ENCODE measurements around the gene ZNF716. TPM values are rescaled to one million over a fixed set of nuclear protein-coding genes. Genes with fewer than 3 reads are reported as not detected.

The ZNF716 gene
- total RNA-seq, 1 experiment from 2014 or later = not detected

GRCh38 chr7:57412618-57413017 is 37.4 kb upstream of the ZNF716 start:
- Histone ChIP-seq H2AK5ac (ENCODE audit: insufficient read length, low read length) (no peak overlapping the region), H3K9me3 (ENCODE audit: control insufficient read depth, low read depth, low read length) (peaks cover 89% of the 10 kb centered on the region), H4K91ac (ENCODE audit: insufficient read length, low read depth, low read length) (no peak overlapping the region), H2BK120ac (ENCODE audit: low read depth, low read length, poor library complexity, severe bottlenecking) (no peak overlapping the region), H4K8ac (replicated peaks; ENCODE audit: insufficient read length, low read depth, low read length) (no peak overlapping the region), H3K79me1 (ENCODE audit: insufficient read depth, low read depth, low read length, poor library complexity, severe bottlenecking) (no peaks in the 10 kb centered on the region), H3K79me2 (ENCODE audit: insufficient read depth, low read length) (no peaks in the 10 kb centered on the region), H3K14ac (ENCODE audit: insufficient read depth, low read length) (no peak overlapping the region), H3K56ac (ENCODE audit: insufficient read length, low read depth, low read length) (no peak overlapping the region), H2BK15ac (ENCODE audit: low read depth, low read length) (no peak overlapping the region), H3T11ph (ENCODE audit: low read length) (no peak overlapping the region), H3K27me3 (ENCODE audit: insufficient read depth, low read length) (no peaks in the 10 kb centered on the region), H3K4me2 (ENCODE audit: insufficient read depth, insufficient read length, low read length) (no peak overlapping the region), H2BK20ac (ENCODE audit: low read depth, low read length, poor library complexity, severe bottlenecking) (no peak overlapping the region), H2BK5ac (ENCODE audit: insufficient read length, low read length) (no peak overlapping the region), H4K20me1 (ENCODE audit: control insufficient read depth, insufficient read depth, insufficient read length) (no peaks in the 10 kb centered on the region), H3K27ac (ENCODE audit: insufficient read length, low read depth, low read length) (no peak overlapping the region), H3K4ac (ENCODE audit: low read depth, low read length) (no peak overlapping the region), H3K23ac (ENCODE audit: insufficient read length, low read depth, low read length) (no peak overlapping the region), H3K4me1 (ENCODE audit: insufficient read depth, low read length) (no peaks in the 10 kb centered on the region), H3K18ac (ENCODE audit: insufficient read length, low read depth, low read length) (no peak overlapping the region), H2AFZ (ENCODE audit: low read length) (no peak overlapping the region), H4K5ac (ENCODE audit: insufficient read length, low read depth, low read length) (no peak overlapping the region), H2BK12ac (ENCODE audit: insufficient read length, low read depth, low read length) (no peak overlapping the region), H3K23me2 (ENCODE audit: insufficient read length, low read depth, low read length, poor library complexity, severe bottlenecking) (no peaks in the 10 kb centered on the region), H3K9ac (ENCODE audit: extremely low read depth, insufficient read length, low read length) (no peak overlapping the region)
- no peak for TF ChIP-seq CTCF (conservative IDR thresholded peaks at IDR 0.05)
- peaks cover 14 to 24% (median 23%) of the 10 kb centered on the region in 3 experiments; a peak in 6 of 7 replicates for H3K36me3 Mint-ChIP-seq (ENCODE audit: insufficient read depth in 1 of 3, low read depth in 3 of 3)
- H3K9me3 Mint-ChIP-seq = peaks cover 95 to 96% of the 10 kb centered on the region in 2 experiments
- DNase-seq = no peak
- no peaks in the 10 kb centered on the region for H3K4me1 Mint-ChIP-seq
- no peak overlapping the region for H3K27ac Mint-ChIP-seq
- no peak overlapping the region for H3K4me3 Mint-ChIP-seq
- WGBS (ENCODE audit: extremely low coverage, insufficient read length, low lambda C conversion rate) = no CpG with 5 or more reads among the region's 3 CpGs
- peaks cover 5% of the 10 kb centered on the region for H3K27me3 Mint-ChIP-seq (ENCODE audit: low read depth)
